HS-5 (cell line): Measurements from ENCODE around the gene PPP2CA.
"Not testable (repeated sequence)": the region's sequence is repeated elsewhere in the genome, so short reads cannot be mapped to it uniquely, and the experiment has no call there.

Source experiments
- DNase-seq: peaks from one replicate; pipeline ENCODE4 v3.0.0-alpha.2; 2012; ENCODE audit warnings: low read depth

Gene PPP2CA

GRCh38 chr5:134225780-134226440 is at the start of gene PPP2CA:
PPP2CA (minus strand) TSS chr5:134226073; CDS start chr5:134225861, 212 bp downstream.
- peak; percentile 98 for DNase-seq

DNA sequence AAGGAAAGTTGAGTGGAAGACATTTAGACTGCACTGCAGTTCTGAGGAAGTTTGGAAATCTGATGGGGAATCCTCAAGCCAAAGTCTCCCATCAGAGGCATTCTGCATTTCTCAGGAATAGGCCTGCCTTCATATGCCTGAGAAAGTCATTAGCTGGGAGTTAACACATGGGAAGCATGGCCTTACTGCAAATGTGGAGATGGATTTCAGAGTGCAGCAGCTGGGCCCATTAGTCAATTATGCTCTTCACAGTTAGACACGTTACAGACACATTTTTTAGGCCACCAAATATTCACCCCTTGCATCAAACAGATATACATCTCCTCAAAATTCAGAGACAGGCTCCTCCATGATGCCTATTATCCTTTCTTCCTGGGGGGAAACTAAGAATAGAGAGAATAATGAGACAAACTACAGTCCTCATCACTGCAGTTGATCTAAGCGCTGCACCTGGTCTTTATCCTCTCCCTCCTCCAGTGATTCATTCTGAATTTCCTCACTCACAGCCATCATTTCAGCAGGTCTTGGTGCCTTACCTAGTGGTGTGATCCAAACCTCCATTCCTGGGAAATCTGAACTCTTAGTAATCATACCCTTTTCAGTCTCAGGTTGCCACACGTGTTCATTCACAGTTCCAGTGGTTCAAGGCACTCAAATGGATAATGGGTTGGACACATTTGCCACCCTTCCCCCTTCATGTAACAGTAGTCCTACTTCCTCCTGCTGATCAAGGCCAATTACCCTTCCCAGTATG is 47.9 kb upstream of the PPP2CA start:
- no peak for DNase-seq

DNA sequence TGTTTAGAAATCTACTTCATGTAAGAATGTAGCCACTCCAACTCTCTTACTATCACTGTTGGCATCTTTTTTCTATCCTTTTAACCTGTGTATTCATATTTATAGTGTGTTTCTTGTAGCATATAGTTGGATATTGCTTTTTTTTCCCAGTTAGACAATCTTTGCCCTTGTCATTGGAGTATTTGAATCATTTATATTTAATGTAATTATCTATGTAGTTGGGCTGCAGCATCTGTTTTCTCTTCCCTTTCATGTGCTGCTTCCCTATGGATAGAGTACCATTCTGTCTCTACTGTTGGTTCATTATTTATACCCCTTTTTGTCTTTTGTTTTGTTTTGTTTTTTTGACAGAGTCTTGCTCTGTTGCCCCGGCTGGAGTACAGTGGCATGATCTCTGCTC is 45.2 kb upstream of the PPP2CA start:
- DNase-seq: no peak

DNA sequence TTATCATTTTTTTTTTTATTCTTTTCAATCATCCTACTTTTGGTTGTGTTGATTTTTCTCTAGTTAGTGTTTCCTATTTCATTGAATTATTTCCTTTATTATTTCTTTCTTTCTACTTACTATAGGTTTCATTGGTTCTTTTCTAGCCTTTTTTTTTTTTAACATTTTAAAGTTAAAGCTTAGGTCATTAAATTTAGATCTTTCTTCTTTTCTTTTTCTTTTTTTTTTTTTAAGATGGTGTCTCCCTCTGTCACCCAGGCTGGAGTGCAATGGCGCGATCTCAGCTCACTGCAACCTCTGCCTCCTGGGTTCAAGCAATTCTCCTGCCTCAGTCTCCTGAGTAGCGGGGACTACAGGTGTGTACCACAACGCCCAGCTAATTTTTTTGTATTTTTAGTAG is 43.0 kb upstream of the PPP2CA start:
- DNase-seq: no peak

- no peak for DNase-seq
These were observed 42.2 kb upstream of the PPP2CA start for GRCh38 chr5:134268019-134268601.

GRCh38 chr5:134267366-134268018 is 41.6 kb upstream of the PPP2CA start:
- DNase-seq: no peak

DNA sequence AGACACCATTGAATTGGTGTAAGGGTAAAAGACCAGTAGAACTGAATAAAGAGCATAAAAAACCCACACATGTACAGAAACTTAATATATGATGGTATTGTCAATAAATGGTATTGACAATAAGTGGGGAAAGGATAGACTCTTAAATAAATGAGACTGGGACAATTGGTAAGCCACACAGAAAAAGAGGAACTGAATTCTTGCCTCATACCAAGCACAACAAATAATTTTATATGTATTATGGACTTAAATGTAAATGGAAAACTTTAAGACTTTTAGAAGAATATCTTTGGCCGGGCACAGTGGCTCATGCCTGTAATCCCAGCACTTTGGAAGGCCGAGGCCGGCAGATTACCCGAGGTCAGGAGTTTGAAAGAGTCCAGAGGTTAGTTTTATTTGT is 37.9 kb upstream of the PPP2CA start:
- DNase-seq: no peak

DNA sequence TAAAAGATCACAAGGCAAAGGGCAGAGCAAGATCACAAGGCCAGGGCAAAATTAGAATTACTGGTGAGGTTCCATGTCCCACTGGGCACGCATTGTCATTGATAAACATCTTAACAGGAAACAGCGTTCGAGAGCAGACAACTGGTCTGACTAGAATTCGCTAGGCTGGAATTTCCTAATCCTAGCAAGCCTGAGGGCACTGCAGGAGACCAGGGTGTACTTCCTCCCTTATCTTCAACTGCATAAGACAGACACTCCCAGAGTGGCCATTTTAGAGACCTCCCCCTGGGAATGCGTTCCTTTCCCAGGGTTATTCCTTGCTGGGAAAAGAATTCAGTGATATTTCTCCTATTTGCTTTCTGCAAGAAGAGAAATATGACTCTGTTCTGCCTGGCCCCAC is 36.8 kb upstream of the PPP2CA start:
- not testable (repeated sequence) for DNase-seq

DNA sequence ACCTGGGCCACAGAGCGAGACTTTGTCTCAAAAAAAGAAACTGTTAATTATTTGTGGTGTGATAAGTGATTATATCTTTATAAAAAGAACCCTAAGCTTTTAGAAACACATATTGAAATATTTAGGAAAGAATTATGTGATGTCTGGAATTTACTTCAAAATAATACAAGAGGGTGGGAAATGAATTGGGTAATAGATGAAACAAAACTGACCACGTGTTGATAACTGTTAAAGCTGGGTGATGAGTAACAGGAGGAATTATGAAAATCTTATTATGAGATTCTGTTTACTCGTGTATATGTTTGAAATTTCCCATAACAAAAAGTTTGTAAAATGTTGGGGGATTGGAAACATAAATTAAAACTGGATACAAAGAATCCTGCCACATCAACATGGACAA is 33.0 kb upstream of the PPP2CA start:
- no peak for DNase-seq

GRCh38 chr5:134257176-134257575 is 31.3 kb upstream of the PPP2CA start:
- no peak for DNase-seq

DNA sequence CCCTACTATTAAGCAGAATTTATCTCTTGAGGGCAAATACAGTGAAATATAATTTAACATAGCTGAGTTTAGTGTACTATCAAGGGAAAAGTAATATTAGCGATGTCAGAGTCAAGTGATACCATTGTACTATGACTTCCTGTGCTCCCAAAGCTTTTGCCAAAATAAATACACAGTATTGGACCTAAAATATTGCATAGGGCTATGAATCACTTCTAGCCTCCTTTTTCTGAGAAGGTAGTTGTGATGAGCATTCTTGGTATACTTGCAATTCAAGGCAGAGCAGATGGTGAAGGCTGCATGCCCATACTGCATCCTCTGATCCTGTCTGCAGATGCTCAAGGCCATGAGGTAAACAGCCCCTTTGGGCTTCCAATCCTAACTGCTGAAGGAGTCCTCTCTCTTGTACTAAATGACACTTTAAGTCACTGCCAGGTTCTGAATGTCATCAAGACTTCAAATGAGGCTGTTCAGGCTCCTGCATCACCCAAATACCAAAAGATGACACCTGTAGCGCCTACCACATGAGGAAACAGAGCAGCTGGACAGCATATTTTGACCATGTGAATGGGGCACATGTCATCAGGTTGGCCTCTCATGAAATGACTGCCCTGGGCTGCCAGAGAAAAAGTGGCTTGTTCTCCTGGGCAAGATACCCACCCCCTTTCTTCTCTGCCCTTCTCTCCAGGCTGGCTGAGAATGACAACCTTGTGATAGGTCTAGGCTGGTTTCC is 29.7 kb upstream of the PPP2CA start:
- DNase-seq: no peak

- not testable (repeated sequence) for DNase-seq
These were observed 27.7 kb upstream of the PPP2CA start for GRCh38 chr5:134253368-134254153.

- peak; percentile 69 for DNase-seq
These were observed 26.8 kb upstream of the PPP2CA start for GRCh38 chr5:134252671-134253070.

- no peak for DNase-seq
These were observed 25.1 kb upstream of the PPP2CA start for GRCh38 chr5:134250949-134251348.

DNA sequence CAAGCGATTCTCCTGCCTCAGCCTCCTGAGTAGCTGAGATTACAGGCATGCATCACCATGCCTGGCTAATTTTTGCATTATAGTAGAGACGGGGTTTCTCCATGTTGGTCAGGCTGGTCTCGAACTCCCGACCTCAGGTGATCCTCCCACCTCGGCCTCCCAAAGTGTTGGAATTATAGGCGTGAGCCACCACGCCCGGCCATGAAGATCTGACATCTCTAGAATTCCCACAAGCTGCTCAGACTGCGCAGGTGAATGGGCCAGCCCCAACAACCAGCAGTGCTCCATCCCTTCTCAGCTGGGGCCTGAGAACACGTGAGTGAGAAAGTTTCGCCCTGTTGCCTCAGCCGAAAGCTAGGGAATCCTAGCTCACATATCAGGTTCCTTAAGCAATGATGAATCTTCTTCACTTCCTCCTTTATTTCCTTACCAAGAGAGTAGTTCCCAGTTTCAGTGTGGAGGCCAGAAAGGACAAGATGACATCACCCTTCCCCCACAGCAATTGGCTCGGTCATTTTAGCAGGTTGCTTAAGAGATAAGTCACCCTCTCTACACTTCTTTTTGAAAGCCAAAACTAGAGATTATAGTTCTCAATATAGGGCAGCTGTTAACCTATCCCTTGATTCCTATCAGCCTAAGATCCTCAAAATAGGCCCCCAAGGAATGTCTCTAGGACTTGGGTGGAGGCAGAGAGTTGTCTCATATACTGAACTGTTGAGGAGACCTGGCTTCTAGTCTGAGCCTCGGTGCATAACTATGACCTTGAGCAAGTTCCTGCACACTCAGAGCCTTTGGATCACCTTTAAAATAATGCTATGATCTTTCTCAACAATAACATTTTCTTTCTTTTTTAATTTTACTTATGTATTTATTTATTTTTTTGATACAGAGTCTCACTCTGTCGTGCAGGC is 23.9 kb upstream of the PPP2CA start:
- DNase-seq: no peak

DNA sequence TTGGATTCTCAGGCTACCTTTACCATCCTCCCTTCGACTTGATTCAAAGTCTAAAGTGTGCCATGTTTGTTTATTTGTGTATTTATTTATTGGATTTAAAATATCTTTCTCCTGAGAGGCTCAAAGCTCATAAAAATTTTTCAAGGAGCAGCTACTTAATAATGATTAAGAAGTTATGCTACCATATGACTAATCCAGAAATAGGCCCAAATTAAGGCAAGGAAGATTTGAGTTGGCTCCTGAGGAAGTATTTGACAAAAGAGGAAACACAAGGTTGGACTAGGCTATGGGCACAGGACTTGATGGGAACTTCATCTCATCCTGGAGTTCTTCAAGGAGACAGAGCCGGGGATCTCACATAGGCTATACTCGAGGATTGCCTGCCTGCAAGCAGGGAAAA is 22.4 kb upstream of the PPP2CA start:
- DNase-seq: no peak

GRCh38 chr5:134247428-134248224 is 21.8 kb upstream of the PPP2CA start:
- peak; percentile 92 for DNase-seq

GRCh38 chr5:134246771-134247427 is 21.0 kb upstream of the PPP2CA start:
- DNase-seq: no peak

- DNase-seq: no peak
These were observed 19.8 kb upstream of the PPP2CA start for GRCh38 chr5:134245692-134246091.
